GM18505 (cell line): ENCODE data around the gene CMTM1.
A peak's percentile ranks its signal among the peaks of the same experiment; 100 is the strongest.

Source experiments
- ATAC-seq: cut with Tn5 transposase; IDR thresholded peaks from one replicate; pipeline ENCODE4 v1.9.1; 2021; ENCODE audit not compliant: unreplicated experiment
- POLR2A ChIP-seq: IDR thresholded peaks from 4 replicates; pipeline ENCODE4 v1.6.1; 2011; ENCODE audit warnings: borderline replicate concordance; ENCODE audit not compliant: insufficient read depth, insufficient read length; ENCODE audit errors: extremely low read depth

The CMTM1 gene

GRCh38 chr16:66544016-66544757, 22.1 kb upstream of the CMTM1 start:
- TF ChIP-seq POLR2A, result no peak
- ATAC-seq, result no peak

- ATAC-seq, result no peak
- no peak for TF ChIP-seq POLR2A
Observed at GRCh38 chr16:66547101-66547989, 18.9 kb upstream of the CMTM1 start.

- ATAC-seq, result no peak
- no peak for TF ChIP-seq POLR2A
Observed at GRCh38 chr16:66548068-66548467, 18.2 kb upstream of the CMTM1 start.

GRCh38 chr16:66548868-66549267, 17.4 kb upstream of the CMTM1 start:
- TF ChIP-seq POLR2A, result no peak
- ATAC-seq, result no peak

GRCh38 chr16:66549284-66550131, 16.7 kb upstream of the CMTM1 start, which contains the start of gene TK2:
TK2 (minus strand) TSS chr16:66550122; CDS start chr16:66550061, 61 bp downstream.
- ATAC-seq, result no peak
- peak; percentile 62 for TF ChIP-seq POLR2A

GRCh38 chr16:66551348-66551759, 14.9 kb upstream of the CMTM1 start:
- no peak for ATAC-seq
- peak; percentile 45 for TF ChIP-seq POLR2A

- no peak for ATAC-seq
- no peak for TF ChIP-seq POLR2A
Observed at GRCh38 chr16:66551788-66552285, 14.4 kb upstream of the CMTM1 start.

- ATAC-seq, result peak; percentile 67
- TF ChIP-seq POLR2A, result peak; percentile 91
Observed at GRCh38 chr16:66552286-66553177, 13.7 kb upstream of the CMTM1 start, which contains the start of gene CKLF. CKLF (plus strand) TSS chr16:66552576; CDS start chr16:66552716, 140 bp downstream.

- TF ChIP-seq POLR2A, result no peak
- no peak for ATAC-seq
Observed at GRCh38 chr16:66553223-66553622, 13.0 kb upstream of the CMTM1 start.

- no peak for TF ChIP-seq POLR2A
- no peak for ATAC-seq
Observed at GRCh38 chr16:66554021-66554420, 12.2 kb upstream of the CMTM1 start.

GRCh38 chr16:66554495-66554894, 11.7 kb upstream of the CMTM1 start:
- ATAC-seq, result no peak
- TF ChIP-seq POLR2A, result no peak

- no peak for ATAC-seq
- no peak for TF ChIP-seq POLR2A
Observed at GRCh38 chr16:66560107-66560506, 6.1 kb upstream of the CMTM1 start.
